ENCODE results near the gene CCDC178.

The CCDC178 gene

GRCh38 chr18:32907648-32908423 lies 532.7 kb downstream of the CCDC178 start:
- Histone ChIP-seq H3K4me1 (ENCODE audit: control extremely low read depth in 1 of 4, control insufficient read depth in 4 of 4, insufficient read depth in 4 of 4, low read length in 3 of 4) (no peaks in the 10 kb centered on the region), H3K27me3 (replicated peaks in 2 of 5; ENCODE audit: control insufficient read depth in 4 of 5, insufficient read depth in 5 of 5, low read length in 4 of 5) (peaks cover 0 to 17% (median 0%) of the 10 kb centered on the region in 5 experiments), H3K4me3 (ENCODE audit: control insufficient read depth in 1 of 7, extremely low read depth in 1 of 7, insufficient read depth in 4 of 7, low read depth in 2 of 7, low read length in 6 of 7) (no peak overlapping the region), H3K9me3 (ENCODE audit: control extremely low read depth in 1 of 5, control insufficient read depth in 4 of 5, insufficient read depth in 2 of 5, low read depth in 1 of 5, low read length in 4 of 5) (peaks cover 0 to 2% (median 0%) of the 10 kb centered on the region in 5 experiments), H3K36me3 (ENCODE audit: control insufficient read depth in 4 of 4, insufficient read depth in 4 of 4, low read length in 3 of 4) (no peaks in the 10 kb centered on the region), H3K27ac (ENCODE audit: insufficient read depth in 1 of 2, low read depth in 1 of 2, low read length in 2 of 2, poor library complexity in 1 of 2, severe bottlenecking in 2 of 2) (no peak overlapping the region)
- ChIA-PET CTCF (no interaction called here), POLR2A (no interaction called here)
- 98% methylated on average over 9 of the region's 12 CpGs for WGBS (ENCODE audit: insufficient coverage)
- no peak for DNase-seq

GRCh38 chr18:32907311-32907585 lies 533.3 kb downstream of the CCDC178 start:
- POLR2A ChIA-PET: no interaction called here
- Histone ChIP-seq H3K4me3 (ENCODE audit: control insufficient read depth in 1 of 7, extremely low read depth in 1 of 7, insufficient read depth in 4 of 7, low read depth in 2 of 7, low read length in 6 of 7) (no peak overlapping the region), H3K36me3 (ENCODE audit: control insufficient read depth in 4 of 4, insufficient read depth in 4 of 4, low read length in 3 of 4) (no peaks in the 10 kb centered on the region), H3K27ac (ENCODE audit: insufficient read depth in 1 of 2, low read depth in 1 of 2, low read length in 2 of 2, poor library complexity in 1 of 2, severe bottlenecking in 2 of 2) (no peak overlapping the region), H3K9me3 (ENCODE audit: control extremely low read depth in 1 of 5, control insufficient read depth in 4 of 5, insufficient read depth in 2 of 5, low read depth in 1 of 5, low read length in 4 of 5) (peaks cover 0 to 2% (median 0%) of the 10 kb centered on the region in 5 experiments), H3K4me1 (ENCODE audit: control extremely low read depth in 1 of 4, control insufficient read depth in 4 of 4, insufficient read depth in 4 of 4, low read length in 3 of 4) (no peaks in the 10 kb centered on the region), H3K27me3 (replicated peaks in 2 of 5; ENCODE audit: control insufficient read depth in 4 of 5, insufficient read depth in 5 of 5, low read length in 4 of 5) (peaks cover 0 to 15% (median 0%) of the 10 kb centered on the region in 5 experiments)
- CTCF ChIA-PET: no interaction called here
- WGBS (ENCODE audit: insufficient coverage): 100% methylated on average over 3 of the region's 3 CpGs
- no peak for DNase-seq

GRCh38 chr18:32906506-32907310 lies 533.8 kb downstream of the CCDC178 start:
- 93% methylated on average over 8 of the region's 10 CpGs for WGBS (ENCODE audit: insufficient coverage)
- Histone ChIP-seq H3K9me3 (ENCODE audit: control extremely low read depth in 1 of 5, control insufficient read depth in 4 of 5, insufficient read depth in 2 of 5, low read depth in 1 of 5, low read length in 4 of 5) (peaks cover 0 to 2% (median 0%) of the 10 kb centered on the region in 5 experiments), H3K27ac (ENCODE audit: insufficient read depth in 1 of 2, low read depth in 1 of 2, low read length in 2 of 2, poor library complexity in 1 of 2, severe bottlenecking in 2 of 2) (no peak overlapping the region), H3K27me3 (replicated peaks in 2 of 5; ENCODE audit: control insufficient read depth in 4 of 5, insufficient read depth in 5 of 5, low read length in 4 of 5) (peaks cover 0 to 12% (median 0%) of the 10 kb centered on the region in 5 experiments), H3K4me3 (ENCODE audit: control insufficient read depth in 1 of 7, extremely low read depth in 1 of 7, insufficient read depth in 4 of 7, low read depth in 2 of 7, low read length in 6 of 7) (no peak overlapping the region), H3K36me3 (ENCODE audit: control insufficient read depth in 4 of 4, insufficient read depth in 4 of 4, low read length in 3 of 4) (no peaks in the 10 kb centered on the region), H3K4me1 (ENCODE audit: control extremely low read depth in 1 of 4, control insufficient read depth in 4 of 4, insufficient read depth in 4 of 4, low read length in 3 of 4) (no peaks in the 10 kb centered on the region)
- no peak for DNase-seq
- POLR2A ChIA-PET: no interaction called here
- CTCF ChIA-PET: no interaction called here

GRCh38 chr18:32905651-32906050 lies 534.9 kb downstream of the CCDC178 start:
- Histone ChIP-seq H3K36me3 (ENCODE audit: control insufficient read depth in 4 of 4, insufficient read depth in 4 of 4, low read length in 3 of 4) (no peaks in the 10 kb centered on the region), H3K9me3 (ENCODE audit: control extremely low read depth in 1 of 5, control insufficient read depth in 4 of 5, insufficient read depth in 2 of 5, low read depth in 1 of 5, low read length in 4 of 5) (peaks cover 0 to 2% (median 0%) of the 10 kb centered on the region in 5 experiments), H3K27me3 (replicated peaks in 2 of 5; ENCODE audit: control insufficient read depth in 4 of 5, insufficient read depth in 5 of 5, low read length in 4 of 5) (peaks cover 0 to 13% (median 0%) of the 10 kb centered on the region in 5 experiments), H3K4me1 (ENCODE audit: control extremely low read depth in 1 of 4, control insufficient read depth in 4 of 4, insufficient read depth in 4 of 4, low read length in 3 of 4) (no peaks in the 10 kb centered on the region), H3K27ac (ENCODE audit: insufficient read depth in 1 of 2, low read depth in 1 of 2, low read length in 2 of 2, poor library complexity in 1 of 2, severe bottlenecking in 2 of 2) (no peak overlapping the region), H3K4me3 (ENCODE audit: control insufficient read depth in 1 of 7, extremely low read depth in 1 of 7, insufficient read depth in 4 of 7, low read depth in 2 of 7, low read length in 6 of 7) (no peak overlapping the region)
- ChIA-PET POLR2A (interaction anchor here (0.6 kb wide), 1 partner anchor 174 kb away, joined by 3 read pairs; no protein-coding TSS in a partner anchor), CTCF (no interaction called here)
- 98% methylated on average over 5 of the region's 5 CpGs for WGBS (ENCODE audit: insufficient coverage)
- no peak for DNase-seq

DNA sequence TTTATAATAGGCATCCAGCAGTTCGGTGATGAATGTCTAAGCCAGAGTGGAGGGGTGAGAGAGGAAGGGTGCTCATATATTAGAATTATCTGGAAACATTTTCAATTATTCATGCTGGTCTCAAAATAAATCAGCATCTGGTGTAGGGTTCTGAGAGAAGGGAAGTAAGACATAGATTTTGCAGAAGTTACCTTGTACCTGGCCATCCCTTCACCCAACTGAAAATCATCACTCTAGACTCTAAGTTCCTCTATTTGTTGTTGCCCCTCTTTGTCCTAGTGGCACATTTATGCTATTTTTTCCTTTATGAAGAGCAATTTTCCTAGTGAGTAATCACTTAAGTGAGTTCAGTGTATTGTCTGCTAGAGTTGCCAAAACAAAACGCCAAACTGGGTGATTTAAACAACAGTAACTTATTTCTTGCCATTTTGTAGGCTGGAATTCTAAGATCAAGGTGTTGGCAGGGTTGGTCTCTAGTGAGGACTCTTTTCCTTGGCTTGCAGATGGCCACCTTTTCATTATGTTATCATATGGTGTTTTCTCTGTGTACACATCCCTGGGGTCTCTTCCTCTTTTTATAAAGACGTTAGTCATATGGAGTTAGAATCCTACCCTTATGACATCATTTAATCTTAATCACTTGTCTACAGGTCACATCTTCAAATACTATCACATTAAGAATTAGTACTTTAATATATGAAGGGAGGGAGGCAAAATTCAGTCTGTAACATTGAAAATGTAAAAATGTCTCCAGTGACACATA lies 537.8 kb downstream of the CCDC178 start:
- 100% methylated on average over 1 of the region's 3 CpGs for WGBS (ENCODE audit: insufficient coverage)
- Histone ChIP-seq H3K4me1 (ENCODE audit: control extremely low read depth in 1 of 4, control insufficient read depth in 4 of 4, insufficient read depth in 4 of 4, low read length in 3 of 4) (no peaks in the 10 kb centered on the region), H3K27me3 (replicated peaks in 2 of 5; ENCODE audit: control insufficient read depth in 4 of 5, insufficient read depth in 5 of 5, low read length in 4 of 5) (peaks cover 0 to 10% (median 0%) of the 10 kb centered on the region in 5 experiments), H3K9me3 (ENCODE audit: control extremely low read depth in 1 of 5, control insufficient read depth in 4 of 5, insufficient read depth in 2 of 5, low read depth in 1 of 5, low read length in 4 of 5) (peaks cover 0 to 2% (median 0%) of the 10 kb centered on the region in 5 experiments), H3K36me3 (ENCODE audit: control insufficient read depth in 4 of 4, insufficient read depth in 4 of 4, low read length in 3 of 4) (no peaks in the 10 kb centered on the region), H3K27ac (ENCODE audit: insufficient read depth in 1 of 2, low read depth in 1 of 2, low read length in 2 of 2, poor library complexity in 1 of 2, severe bottlenecking in 2 of 2) (no peak overlapping the region), H3K4me3 (ENCODE audit: control insufficient read depth in 1 of 7, extremely low read depth in 1 of 7, insufficient read depth in 4 of 7, low read depth in 2 of 7, low read length in 6 of 7) (no peak overlapping the region)
- POLR2A ChIA-PET: no interaction called here
- CTCF ChIA-PET: no interaction called here
- no peak for DNase-seq

GRCh38 chr18:32899819-32900218 lies 540.7 kb downstream of the CCDC178 start:
- ChIA-PET CTCF (no interaction called here), POLR2A (no interaction called here)
- Histone ChIP-seq H3K27ac (ENCODE audit: insufficient read depth in 1 of 2, low read depth in 1 of 2, low read length in 2 of 2, poor library complexity in 1 of 2, severe bottlenecking in 2 of 2) (no peak overlapping the region), H3K4me3 (ENCODE audit: control insufficient read depth in 1 of 7, extremely low read depth in 1 of 7, insufficient read depth in 4 of 7, low read depth in 2 of 7, low read length in 6 of 7) (no peak overlapping the region), H3K9me3 (ENCODE audit: control extremely low read depth in 1 of 5, control insufficient read depth in 4 of 5, insufficient read depth in 2 of 5, low read depth in 1 of 5, low read length in 4 of 5) (peaks cover 0 to 9% (median 1%) of the 10 kb centered on the region in 5 experiments), H3K36me3 (ENCODE audit: control insufficient read depth in 4 of 4, insufficient read depth in 4 of 4, low read length in 3 of 4) (no peaks in the 10 kb centered on the region), H3K4me1 (ENCODE audit: control extremely low read depth in 1 of 4, control insufficient read depth in 4 of 4, insufficient read depth in 4 of 4, low read length in 3 of 4) (no peaks in the 10 kb centered on the region), H3K27me3 (replicated peaks in 2 of 5; ENCODE audit: control insufficient read depth in 4 of 5, insufficient read depth in 5 of 5, low read length in 4 of 5) (peaks cover 0 to 8% (median 0%) of the 10 kb centered on the region in 5 experiments)
- WGBS (ENCODE audit: insufficient coverage): 83% methylated on average over 3 of the region's 3 CpGs
- no peak for DNase-seq

Measured in common myeloid progenitor, CD34-positive (primary cell).